HCT116 (cell line): ENCODE data around the gene ARHGEF10L. TPM values are rescaled to one million over a fixed set of nuclear protein-coding genes. Genes with fewer than 3 reads are reported as not detected.

Experiments used
- ATAC-seq: fragments of 200-7000 bp; cut with Tn5 transposase; 2 replicates; pipeline ENCODE4 v1.9.1; 2020; ENCODE audit warnings: mild to moderate bottlenecking, moderate library complexity
- BruUV-seq: library from RNA; stranded (reverse); fragments of 400-500 nt; replicated peaks from 2 replicates; lab custom pipeline; 2021; lab: Mats Ljungman, UMichigan
- CTCF ChIA-PET: fragments of 300-600 bp; sonication (Branson Sonifier 250); formaldehyde crosslinking; loops from one replicate; lab custom pipeline; 2021; ENCODE audit warnings: antibody characterized with exemption; lab: Charles Lee
- POLR2A ChIA-PET: fragments of 300-600, 350-600 bp; sonication (Branson Sonifier 250); formaldehyde crosslinking; loops from one replicate; lab custom pipeline; 2021; ENCODE audit warnings: antibody characterized with exemption; lab: Charles Lee
- RAD21 ChIA-PET, 2 experiments: fragments of 300-600 bp; sonication (Branson Sonifier 250); formaldehyde crosslinking; loops; one replicate each; lab custom pipeline; 2023; ENCODE audit warnings: low total read pairs in 2 of 2; ENCODE audit not compliant: uncharacterized antibody in 2 of 2, unreplicated experiment in 2 of 2, low non-redundant PET in 1 of 2; lab: Charles Lee
- DNase-seq: peaks from one replicate; pipeline ENCODE4 v3.0.0-alpha.2; 2010; ENCODE audit warnings: low read depth, low spot score
- H2AFZ ChIP-seq: fragments of 200-600 bp; shearing (Covaris generic), sonication (generic); 2 replicates; pipeline ENCODE4 v1.6.1; 2017; ENCODE audit warnings: low read depth, mixed run types, mixed read lengths, antibody characterized with exemption, low read length; ENCODE audit not compliant: poor library complexity, severe bottlenecking
- H3K27ac ChIP-seq: 2 replicates; pipeline ENCODE4 v1.5.1; 2012; ENCODE audit warnings: low read depth, low read length
- H3K27me3 ChIP-seq: fragments of 200-600 bp; sonication (generic); 2 replicates; pipeline ENCODE4 v1.6.1; 2016; ENCODE audit warnings: mixed run types, low read length, mixed read lengths; ENCODE audit not compliant: insufficient read depth
- H3K36me3 ChIP-seq, 2 experiments: fragments of 200-500 bp in 1 of 2; fragments of 200-600 bp in 1 of 2; sonication (Bioruptor generic) in 1 of 2; sonication (generic) in 1 of 2; 2 replicates each; pipeline versions ENCODE4 v1.5.1 to v1.6.1; 2014 to 2016; ENCODE audit warnings: low read length in 2 of 2, inconsistent platforms in 1 of 2, mixed read lengths in 1 of 2, mixed run types in 1 of 2; ENCODE audit not compliant: insufficient read depth in 2 of 2, control insufficient read depth in 1 of 2
- H3K4me1 ChIP-seq, 2 experiments: fragments of 200-600 bp in 1 of 2; sonication (generic) in 1 of 2; 2 replicates each; pipeline versions ENCODE4 v1.5.1 to v1.6.1; 2012 to 2017; ENCODE audit warnings: low read length in 2 of 2, inconsistent platforms in 1 of 2, mild to moderate bottlenecking in 1 of 2, mixed read lengths in 1 of 2, mixed run types in 1 of 2, moderate library complexity in 1 of 2; ENCODE audit not compliant: insufficient read depth in 2 of 2, control insufficient read depth in 1 of 2
- H3K4me2 ChIP-seq: fragments of 200-600 bp; sonication (generic); 2 replicates; pipeline ENCODE4 v1.6.1; 2017; ENCODE audit warnings: mixed run types, low read length, mixed read lengths
- H3K4me3 ChIP-seq, 2 experiments: fragments of 200-600 bp in 1 of 2; sonication (generic) in 1 of 2; replicated peaks in 1 of 2; 2 replicates each; pipeline ENCODE4 v1.5.1; 2011 to 2016; ENCODE audit warnings: low read length in 2 of 2, control low read depth in 1 of 2, low read depth in 1 of 2, mild to moderate bottlenecking in 1 of 2, mixed read lengths in 1 of 2, mixed run types in 1 of 2
- H3K79me2 ChIP-seq: fragments of 200-600 bp; sonication (generic); 2 replicates; pipeline ENCODE4 v1.6.1; 2017; ENCODE audit warnings: mild to moderate bottlenecking, mixed run types, low read length, moderate library complexity, mixed read lengths; ENCODE audit not compliant: insufficient read depth
- H3K9ac ChIP-seq: fragments of 200-600 bp; sonication (generic); 2 replicates; pipeline ENCODE4 v1.6.1; 2016; ENCODE audit warnings: low read length, mixed read lengths
- H3K9me2 ChIP-seq: fragments of 200-600 bp; sonication (generic), shearing (Covaris generic); 2 replicates; pipeline ENCODE4 v1.6.1; 2017; ENCODE audit warnings: mixed run types, mild to moderate bottlenecking, moderate library complexity; ENCODE audit not compliant: insufficient read depth
- H3K9me3 ChIP-seq, 2 experiments: fragments of 200-500 bp in 1 of 2; fragments of 200-600 bp in 1 of 2; sonication (Bioruptor generic) in 1 of 2; sonication (generic) in 1 of 2; 2 replicates each; pipeline ENCODE4 v1.6.1; 2014 to 2017; ENCODE audit warnings: low read length in 2 of 2, mixed read lengths in 2 of 2, inconsistent platforms in 1 of 2, low read depth in 1 of 2, mild to moderate bottlenecking in 1 of 2, mixed run types in 1 of 2, moderate library complexity in 1 of 2; ENCODE audit not compliant: control insufficient read depth in 1 of 2, insufficient read depth in 1 of 2
- H4K20me1 ChIP-seq: fragments of 200-600 bp; sonication (generic), shearing (Covaris generic); 2 replicates; pipeline ENCODE4 v1.6.1; 2017; ENCODE audit warnings: mixed run types, mild to moderate bottlenecking, moderate library complexity; ENCODE audit not compliant: insufficient read depth
- CBX3 ChIP-seq: IDR thresholded peaks from 2 replicates; pipeline ENCODE4 v1.6.1; 2012; ENCODE audit warnings: low read depth
- EGR1 ChIP-seq: IDR thresholded peaks from 2 replicates; pipeline ENCODE4 v1.6.1; 2012; ENCODE audit warnings: low read depth
- ELF1 ChIP-seq: IDR thresholded peaks from 2 replicates; pipeline ENCODE4 v1.6.1; 2012; ENCODE audit warnings: low read depth, borderline replicate concordance
- EZH2 ChIP-seq: fragments of 200-600 bp; sonication (generic); IDR thresholded peaks from 2 replicates; pipeline ENCODE4 v1.6.1; 2017; ENCODE audit warnings: antibody characterized with exemption, mixed run types
- EZH2phosphoT487 ChIP-seq: fragments of 200-600 bp; IDR thresholded peaks from 2 replicates; pipeline ENCODE4 v1.6.1; 2018; ENCODE audit warnings: antibody characterized with exemption, borderline replicate concordance
- JUND ChIP-seq: IDR thresholded peaks from 2 replicates; pipeline ENCODE4 v1.6.1; 2012
- POLR2A ChIP-seq: IDR thresholded peaks from 2 replicates; pipeline ENCODE4 v1.7.0; 2011; ENCODE audit warnings: borderline replicate concordance; ENCODE audit not compliant: insufficient read depth, insufficient read length; ENCODE audit errors: extremely low read depth
- POLR2AphosphoS5 ChIP-seq: IDR thresholded peaks from 2 replicates; pipeline ENCODE4 v1.6.1; 2011; ENCODE audit warnings: mild to moderate bottlenecking, low read depth, low read length, moderate library complexity
- RAD21 ChIP-seq: IDR thresholded peaks from 2 replicates; pipeline ENCODE4 v1.6.1; 2012; ENCODE audit warnings: low read depth, mild to moderate bottlenecking
- SP1 ChIP-seq: IDR thresholded peaks from 2 replicates; pipeline ENCODE4 v1.6.1; 2012; ENCODE audit warnings: low read depth
- TCF7L2 ChIP-seq: IDR thresholded peaks from 2 replicates; pipeline ENCODE4 v1.7.0; 2011; ENCODE audit warnings: borderline replicate concordance, inconsistent platforms; ENCODE audit not compliant: insufficient read depth, insufficient read length; ENCODE audit errors: extremely low read depth
- ZFX ChIP-seq: fragments of 450-650 bp; IDR thresholded peaks from 2 replicates; pipeline ENCODE4 v1.6.1; 2017
- ZNF274 ChIP-seq: fragments of 200-500 bp; sonication (Bioruptor generic); IDR thresholded peaks from 2 replicates; pipeline ENCODE4 v1.6.1; 2014; ENCODE audit warnings: mild to moderate bottlenecking, low read depth, low read length, inconsistent platforms
- intact Hi-C: fragments of 100-400 bp; cut with micrococcal nuclease; formaldehyde crosslinking; loops from 2 replicates; pipeline ENCODE4 v1.10.0; 2022
- total RNA-seq: library from RNA; stranded (reverse); gene quantifications from one replicate; pipeline ENCODE4 v1.2.1, GENCODE V29; 2021; ENCODE audit not compliant: unreplicated experiment
- TF ChIP-seq, protein P1 (sequence below): IDR thresholded peaks from 2 replicates; pipeline ENCODE4 v1.6.1; 2012
- TF ChIP-seq, protein P2 (sequence below): IDR thresholded peaks from 2 replicates; pipeline ENCODE4 v1.6.1; 2012
- TF ChIP-seq, protein P3 (sequence below): IDR thresholded peaks from 2 replicates; pipeline ENCODE4 v1.6.1; 2012; ENCODE audit warnings: low read depth

The ARHGEF10L gene
- total RNA-seq, 1 experiment from 2014 or later, result 14.7 TPM

DNA sequence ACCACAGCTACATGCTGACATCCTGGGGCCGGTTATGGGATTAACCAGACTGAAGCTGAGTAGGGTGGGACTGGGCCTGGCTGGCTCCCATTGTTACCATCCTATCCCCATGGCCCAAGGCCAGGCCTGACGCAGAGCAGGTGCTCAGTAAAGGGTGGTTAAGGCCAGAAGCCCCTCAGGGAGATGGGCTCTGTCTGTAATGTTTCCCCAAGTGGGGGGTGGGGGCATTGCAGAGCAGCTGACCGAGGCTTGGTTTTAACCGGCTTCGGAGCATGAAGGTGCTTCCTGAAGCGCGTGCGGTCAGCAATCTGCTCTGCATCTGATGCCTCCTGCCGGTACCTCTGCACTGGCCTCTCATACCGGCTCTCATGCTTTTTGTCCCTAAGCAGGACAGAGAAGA, 132.2 kb downstream of the ARHGEF10L start:
- DNase-seq, result no peak
- Histone ChIP-seq H3K4me3 (no peak overlapping the region), H3K9me3 (no peaks in the 10 kb centered on the region), H3K9me2 (no peaks in the 10 kb centered on the region), H3K27me3 (no peaks in the 10 kb centered on the region), H3K36me3 (no peaks in the 10 kb centered on the region), H3K4me1 (no peaks in the 10 kb centered on the region), H3K9ac (no peak overlapping the region), H4K20me1 (no peaks in the 10 kb centered on the region), H3K79me2 (no peaks in the 10 kb centered on the region), H3K27ac (no peak overlapping the region)
- ChIA-PET POLR2A (no interaction called here), RAD21 (no interaction called here), CTCF (no interaction called here)
- intact Hi-C loops, result no loop called here
- no TSS peak for BruUV-seq
- no peak for ATAC-seq
- TF ChIP-seq POLR2A (no peak), EZH2phosphoT487 (no peak), EZH2 (no peak), POLR2AphosphoS5 (no peak), TCF7L2 (no peak), ZNF274 (no peak), EGR1 (no peak), JUND (no peak), RAD21 (no peak), SP1 (no peak), CBX3 (no peak), ELF1 (no peak), ZFX (no peak)
- TF ChIP-seq, protein P1, sequence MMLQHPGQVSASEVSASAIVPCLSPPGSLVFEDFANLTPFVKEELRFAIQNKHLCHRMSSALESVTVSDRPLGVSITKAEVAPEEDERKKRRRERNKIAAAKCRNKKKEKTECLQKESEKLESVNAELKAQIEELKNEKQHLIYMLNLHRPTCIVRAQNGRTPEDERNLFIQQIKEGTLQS, result no peak
- TF ChIP-seq, protein P2, sequence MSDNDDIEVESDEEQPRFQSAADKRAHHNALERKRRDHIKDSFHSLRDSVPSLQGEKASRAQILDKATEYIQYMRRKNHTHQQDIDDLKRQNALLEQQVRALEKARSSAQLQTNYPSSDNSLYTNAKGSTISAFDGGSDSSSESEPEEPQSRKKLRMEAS, result no peak
- TF ChIP-seq, protein P3, sequence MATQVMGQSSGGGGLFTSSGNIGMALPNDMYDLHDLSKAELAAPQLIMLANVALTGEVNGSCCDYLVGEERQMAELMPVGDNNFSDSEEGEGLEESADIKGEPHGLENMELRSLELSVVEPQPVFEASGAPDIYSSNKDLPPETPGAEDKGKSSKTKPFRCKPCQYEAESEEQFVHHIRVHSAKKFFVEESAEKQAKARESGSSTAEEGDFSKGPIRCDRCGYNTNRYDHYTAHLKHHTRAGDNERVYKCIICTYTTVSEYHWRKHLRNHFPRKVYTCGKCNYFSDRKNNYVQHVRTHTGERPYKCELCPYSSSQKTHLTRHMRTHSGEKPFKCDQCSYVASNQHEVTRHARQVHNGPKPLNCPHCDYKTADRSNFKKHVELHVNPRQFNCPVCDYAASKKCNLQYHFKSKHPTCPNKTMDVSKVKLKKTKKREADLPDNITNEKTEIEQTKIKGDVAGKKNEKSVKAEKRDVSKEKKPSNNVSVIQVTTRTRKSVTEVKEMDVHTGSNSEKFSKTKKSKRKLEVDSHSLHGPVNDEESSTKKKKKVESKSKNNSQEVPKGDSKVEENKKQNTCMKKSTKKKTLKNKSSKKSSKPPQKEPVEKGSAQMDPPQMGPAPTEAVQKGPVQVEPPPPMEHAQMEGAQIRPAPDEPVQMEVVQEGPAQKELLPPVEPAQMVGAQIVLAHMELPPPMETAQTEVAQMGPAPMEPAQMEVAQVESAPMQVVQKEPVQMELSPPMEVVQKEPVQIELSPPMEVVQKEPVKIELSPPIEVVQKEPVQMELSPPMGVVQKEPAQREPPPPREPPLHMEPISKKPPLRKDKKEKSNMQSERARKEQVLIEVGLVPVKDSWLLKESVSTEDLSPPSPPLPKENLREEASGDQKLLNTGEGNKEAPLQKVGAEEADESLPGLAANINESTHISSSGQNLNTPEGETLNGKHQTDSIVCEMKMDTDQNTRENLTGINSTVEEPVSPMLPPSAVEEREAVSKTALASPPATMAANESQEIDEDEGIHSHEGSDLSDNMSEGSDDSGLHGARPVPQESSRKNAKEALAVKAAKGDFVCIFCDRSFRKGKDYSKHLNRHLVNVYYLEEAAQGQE, result no peak
- TF ChIP-seq, all 23 proteins: peak for 0
- no peak overlapping the region for H3K4me2 ChIP-seq
- no peak overlapping the region for H2AFZ ChIP-seq
